Stimulated activated CD4-positive, alpha-beta T cell treated with anti-CD3 and anti-CD28 coated beads, Interleukin-1b, Interleukin-23, amount 100 ng/mL, for 4 hours (primary cell): ENCODE data around the gene FAM217A.
A peak's percentile ranks its signal among the peaks of the same experiment; 100 is the strongest.

Source experiments
- DNase-seq, 2 donors: peaks; one replicate each; pipeline ENCODE4 v3.0.0-alpha.2; 2020; ENCODE audit warnings: low read depth in 2 of 2

FAM217A gene

DNA sequence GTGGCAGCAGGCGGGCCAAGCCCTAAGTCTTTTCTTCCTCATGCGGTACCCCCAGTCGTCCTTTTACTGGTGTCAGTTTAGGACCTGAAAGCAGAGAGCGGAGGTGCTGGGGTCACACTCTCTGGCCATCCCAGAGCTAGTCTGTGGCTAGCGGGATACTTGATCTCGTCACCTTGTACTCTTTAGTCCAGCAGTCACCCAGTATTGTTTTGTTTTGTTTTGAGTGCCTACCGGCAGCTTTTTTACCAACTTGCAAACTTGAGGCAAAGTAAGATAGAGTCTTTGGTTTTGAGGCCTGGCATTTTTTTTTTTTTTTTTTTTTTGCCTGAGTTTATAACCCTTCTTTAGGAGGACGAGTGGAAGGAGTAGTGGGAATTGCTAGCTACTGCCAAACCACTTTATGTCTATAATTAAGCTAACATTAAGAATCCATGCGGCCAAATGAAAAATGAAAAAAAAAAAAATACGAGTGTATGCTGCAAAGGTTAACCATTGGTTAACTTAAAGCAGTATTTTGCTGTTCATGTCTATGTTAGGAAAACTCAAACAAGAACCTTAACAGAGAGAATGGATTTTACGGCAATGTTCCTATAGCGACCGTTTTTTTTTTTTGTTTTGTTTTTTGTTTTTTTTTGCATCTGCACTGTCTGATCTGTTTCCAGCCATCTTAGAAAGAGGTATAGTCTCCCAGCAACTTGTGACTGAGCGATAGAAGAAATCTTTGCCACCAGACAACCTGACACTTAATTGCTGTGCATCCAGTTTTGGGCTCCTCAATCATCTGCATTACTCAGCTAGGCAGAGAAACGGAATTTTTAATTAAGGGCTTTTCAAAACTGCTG is 56.9 kb downstream of the FAM217A start:
- DNase-seq = no peak

DNA sequence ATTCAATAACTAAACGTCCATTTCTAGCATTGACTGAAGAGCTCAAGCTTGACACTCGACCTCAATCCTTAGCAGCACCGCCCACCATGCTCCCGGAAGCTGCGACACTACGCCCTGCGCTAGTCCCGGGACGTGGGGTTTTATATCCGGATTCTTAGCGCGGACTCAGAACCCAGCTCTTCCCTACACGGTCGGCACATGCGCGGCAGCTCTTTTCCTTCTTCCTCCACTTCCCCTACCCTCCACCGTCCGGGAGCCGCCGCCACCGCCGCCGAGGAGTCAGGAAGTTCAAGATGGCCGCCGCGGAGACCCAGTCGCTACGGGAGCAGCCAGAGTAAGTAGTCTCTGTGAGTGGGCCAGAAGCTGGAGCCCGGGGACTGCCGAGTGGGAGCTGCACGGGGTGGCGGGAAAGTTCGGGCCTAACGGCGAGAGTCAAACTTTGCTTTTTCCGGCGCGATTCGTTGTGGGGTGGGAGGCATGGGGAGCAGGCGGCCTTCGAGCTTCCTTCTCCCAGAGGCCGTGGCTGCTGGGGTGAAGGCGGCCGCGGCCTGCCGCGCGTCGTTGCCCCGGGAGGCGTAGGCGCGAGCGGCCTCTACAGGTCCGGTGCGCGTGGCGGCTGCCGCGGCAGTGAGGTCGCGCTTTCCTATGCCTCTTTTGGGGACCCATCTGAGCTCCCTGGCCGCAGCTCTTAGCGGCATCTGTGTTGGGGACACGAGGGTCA is 57.6 kb downstream of the FAM217A start:
- peak; percentile 70 to 78 for DNase-seq

DNA sequence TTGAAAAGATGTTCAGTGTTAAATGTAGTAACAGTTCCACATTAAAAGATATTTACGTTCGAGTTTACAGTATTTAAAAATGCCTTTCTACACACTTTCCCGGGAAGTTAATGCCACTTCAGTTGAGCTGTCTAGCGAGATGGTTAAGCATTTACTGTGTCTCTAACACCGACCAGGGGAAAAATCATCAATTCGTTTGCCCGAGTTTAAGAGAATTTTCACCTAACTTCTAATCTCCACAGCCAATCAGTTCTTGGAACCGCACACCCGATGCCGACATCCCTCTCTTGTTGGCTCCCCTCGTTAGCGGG is 58.2 kb downstream of the FAM217A start:
- DNase-seq = no peak

DNA sequence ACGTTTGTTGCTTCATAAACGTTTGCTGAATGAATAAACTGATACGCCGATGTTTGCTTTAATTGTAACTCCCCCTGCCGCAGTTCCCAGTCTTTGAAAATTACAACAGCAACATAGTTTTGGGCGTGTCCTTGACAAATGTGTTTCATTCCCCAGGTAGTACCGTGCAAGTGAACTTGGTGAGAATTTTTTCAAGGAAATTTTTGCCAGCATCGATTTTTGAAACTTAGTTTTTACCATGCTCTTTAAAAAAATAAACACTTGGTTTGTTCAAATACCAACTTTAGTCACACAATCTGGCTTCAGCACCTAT is 60.1 kb downstream of the FAM217A start:
- DNase-seq = no peak
